WTC11 (cell line): ENCODE data around the gene LMTK2. TPM values are rescaled to one million over a fixed set of nuclear protein-coding genes. Genes with fewer than 3 reads are reported as not detected.

Experiments
- ATAC-seq: fragments of 200-7000 bp; cut with Tn5 transposase; 2 replicates; pipeline ENCODE4 v1.10.0; 2021; ENCODE audit warnings: mild to moderate bottlenecking, moderate library complexity
- CTCF ChIA-PET: fragments of 300-600 bp; sonication (Branson Sonifier 250); formaldehyde crosslinking; loops from one replicate; lab custom pipeline; 2021; ENCODE audit warnings: antibody characterized with exemption; lab: Charles Lee
- POLR2A ChIA-PET: fragments of 350-600 bp; sonication (Branson Sonifier 250); formaldehyde crosslinking; loops from one replicate; lab custom pipeline; 2021; ENCODE audit warnings: antibody characterized with exemption; lab: Charles Lee
- DNase-seq: peaks from one replicate; pipeline ENCODE4 v3.0.0; 2021; ENCODE audit warnings: low spot score
- H3K27ac Mint-ChIP-seq: 2 replicates; pipeline ENCODE4 v1.8.0; 2021; ENCODE audit warnings: mixed read lengths
- H3K27me3 Mint-ChIP-seq: 2 replicates; pipeline ENCODE4 v1.8.0; 2021; ENCODE audit warnings: low read depth, mild to moderate bottlenecking, moderate library complexity, mixed read lengths
- H3K36me3 Mint-ChIP-seq: 2 replicates; pipeline ENCODE4 v1.8.0; 2021; ENCODE audit warnings: mixed read lengths
- H3K4me1 Mint-ChIP-seq: 2 replicates; pipeline ENCODE4 v1.8.0; 2022; ENCODE audit warnings: mixed read lengths
- H3K4me3 Mint-ChIP-seq: 2 replicates; pipeline ENCODE4 v1.8.0; 2021; ENCODE audit warnings: mild to moderate bottlenecking, moderate library complexity, mixed read lengths
- H3K9me3 Mint-ChIP-seq: 2 replicates; pipeline ENCODE4 v1.8.0; 2021; ENCODE audit warnings: mixed read lengths
- AR ChIP-seq: fragments of 250-450 bp; sonication (Bioruptor Pico); IDR thresholded peaks from 2 replicates; pipeline ENCODE4 v1.9.0; 2021; ENCODE audit warnings: mild to moderate bottlenecking
- ATF6 ChIP-seq: sonication (generic); formaldehyde crosslinking; IDR thresholded peaks from 2 replicates; pipeline ENCODE4 v1.8.1; 2023; ENCODE audit warnings: mild to moderate bottlenecking, missing genetic modification reagents
- CBFB ChIP-seq: sonication (generic); formaldehyde crosslinking; IDR thresholded peaks from 2 replicates; pipeline ENCODE4 v1.8.1; 2022; ENCODE audit warnings: mild to moderate bottlenecking, low read depth, missing genetic modification reagents
- CREM ChIP-seq: sonication (generic); formaldehyde crosslinking; IDR thresholded peaks from 2 replicates; pipeline ENCODE4 v1.8.1; 2022; ENCODE audit warnings: mild to moderate bottlenecking, missing genetic modification reagents, moderate library complexity
- ELF4 ChIP-seq: sonication (generic); formaldehyde crosslinking; IDR thresholded peaks from 2 replicates; pipeline ENCODE4 v1.8.1; 2022; ENCODE audit warnings: low read depth, mild to moderate bottlenecking, moderate library complexity, missing genetic modification reagents
- ESRRA ChIP-seq: sonication (generic); formaldehyde crosslinking; IDR thresholded peaks from 2 replicates; pipeline ENCODE4 v1.8.1; 2022; ENCODE audit warnings: mild to moderate bottlenecking, missing genetic modification reagents, borderline replicate concordance
- GRHL2 ChIP-seq: fragments of 250-450 bp; sonication (Bioruptor Pico); IDR thresholded peaks from 2 replicates; pipeline ENCODE4 v1.8.0; 2022; ENCODE audit warnings: mild to moderate bottlenecking, moderate library complexity; ENCODE audit not compliant: insufficient replicate concordance, severe bottlenecking
- HMGXB4 ChIP-seq: sonication (generic); formaldehyde crosslinking; IDR thresholded peaks from 2 replicates; pipeline ENCODE4 v1.8.1; 2023; ENCODE audit warnings: mild to moderate bottlenecking, moderate library complexity, missing genetic modification reagents
- JAZF1 ChIP-seq: fragments of 250-450 bp; sonication (Bioruptor Pico); IDR thresholded peaks from 2 replicates; pipeline ENCODE4 v1.9.0; 2021; ENCODE audit warnings: moderate library complexity, mild to moderate bottlenecking, inconsistent platforms
- NFATC4 ChIP-seq: fragments of 250-450 bp; sonication (Bioruptor Pico); IDR thresholded peaks from 2 replicates; pipeline ENCODE4 v1.9.0; 2021; ENCODE audit warnings: mild to moderate bottlenecking
- NR3C1 ChIP-seq: sonication (generic); formaldehyde crosslinking; conservative IDR thresholded peaks from 2 replicates; pipeline ENCODE4 v1.8.1; 2023; ENCODE audit warnings: low read depth, mild to moderate bottlenecking, missing genetic modification reagents
- SP1 ChIP-seq: sonication (generic); formaldehyde crosslinking; conservative IDR thresholded peaks from 2 replicates; pipeline ENCODE4 v1.8.1; 2022; ENCODE audit warnings: missing genetic modification reagents
- TEAD1 ChIP-seq: sonication (generic); formaldehyde crosslinking; IDR thresholded peaks from 2 replicates; pipeline ENCODE4 v1.8.0; 2022; ENCODE audit warnings: mild to moderate bottlenecking, missing genetic modification reagents
- ZNF317 ChIP-seq: sonication (generic); formaldehyde crosslinking; IDR thresholded peaks from 2 replicates; pipeline ENCODE4 v1.8.1; 2023; ENCODE audit warnings: low read depth, mild to moderate bottlenecking, moderate library complexity, missing genetic modification reagents, borderline replicate concordance
- ZNF396 ChIP-seq: fragments of 250-450 bp; sonication (Bioruptor Pico); IDR thresholded peaks from 2 replicates; pipeline ENCODE4 v1.8.0; 2021; ENCODE audit warnings: mild to moderate bottlenecking, moderate library complexity, borderline replicate concordance
- ZNF423 ChIP-seq: fragments of 250-450 bp; sonication (Bioruptor Pico); IDR thresholded peaks from 2 replicates; pipeline ENCODE4 v2.1.2; 2022; ENCODE audit warnings: mild to moderate bottlenecking, moderate library complexity
- total RNA-seq: library from RNA; stranded (reverse); gene quantifications from 3 replicates; pipeline ENCODE4 v1.2.3, GENCODE V29; 2021
- TF ChIP-seq, protein P1 (sequence below): sonication (generic); formaldehyde crosslinking; IDR thresholded peaks from 2 replicates; pipeline ENCODE4 v1.8.1; 2023; ENCODE audit warnings: mild to moderate bottlenecking, missing genetic modification reagents, moderate library complexity
- TF ChIP-seq, protein P2 (sequence below): sonication (generic); formaldehyde crosslinking; conservative IDR thresholded peaks from 2 replicates; pipeline ENCODE4 v1.8.1; 2022; ENCODE audit warnings: mild to moderate bottlenecking, missing genetic modification reagents

LMTK2 gene
- total RNA-seq, 1 experiment from 2014 or later: 24.3 TPM

- TF ChIP-seq HMGXB4 (CRISPR knock-in tag) (no peak), SP1 (CRISPR knock-in tag) (no peak), GRHL2 (CRISPR knock-in tag) (no peak), NR3C1 (CRISPR knock-in tag) (no peak)
- TF ChIP-seq, protein P1, sequence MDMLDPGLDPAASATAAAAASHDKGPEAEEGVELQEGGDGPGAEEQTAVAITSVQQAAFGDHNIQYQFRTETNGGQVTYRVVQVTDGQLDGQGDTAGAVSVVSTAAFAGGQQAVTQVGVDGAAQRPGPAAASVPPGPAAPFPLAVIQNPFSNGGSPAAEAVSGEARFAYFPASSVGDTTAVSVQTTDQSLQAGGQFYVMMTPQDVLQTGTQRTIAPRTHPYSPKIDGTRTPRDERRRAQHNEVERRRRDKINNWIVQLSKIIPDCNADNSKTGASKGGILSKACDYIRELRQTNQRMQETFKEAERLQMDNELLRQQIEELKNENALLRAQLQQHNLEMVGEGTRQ (CRISPR knock-in tag): no peak
Observed at GRCh38 chr7:98196706-98197605, 90.3 kb downstream of the LMTK2 start (continued).

GRCh38 chr7:98199131-98199530, 92.5 kb downstream of the LMTK2 start:
- no peaks in the 10 kb centered on the region for H3K27me3 Mint-ChIP-seq
- no peaks in the 10 kb centered on the region for H3K9me3 Mint-ChIP-seq
- H3K36me3 Mint-ChIP-seq: peaks cover 2% of the 10 kb centered on the region; the same call in 1 of the 2 replicates
- CTCF ChIA-PET: interaction anchor here (0.6 to 2.3 kb wide), 3 partner anchors 58 to 186 kb away, joined by 3 to 12 read pairs (median 5); no protein-coding TSS in a partner anchor
- no peak overlapping the region for H3K4me3 Mint-ChIP-seq
- ATAC-seq (no peak), DNase-seq (no peak)
- H3K4me1 Mint-ChIP-seq: no peaks in the 10 kb centered on the region
- no peak overlapping the region for H3K27ac Mint-ChIP-seq
- POLR2A ChIA-PET: no interaction called here
- no peak for TF ChIP-seq CBFB (CRISPR knock-in tag)
- TF ChIP-seq ZNF396: no peak
- TF ChIP-seq ESRRA (CRISPR knock-in tag): no peak
- TF ChIP-seq ELF4 (CRISPR knock-in tag): no peak
- TF ChIP-seq JAZF1 (CRISPR knock-in tag): no peak
- no peak for TF ChIP-seq ZNF423
- no peak for TF ChIP-seq ZNF317 (CRISPR knock-in tag)
- TF ChIP-seq ATF6 (CRISPR knock-in tag): no peak
- TF ChIP-seq TEAD1 (CRISPR knock-in tag): no peak
- TF ChIP-seq CREM (CRISPR knock-in tag): no peak
- no peak for TF ChIP-seq NFATC4 (CRISPR knock-in tag)

DNA sequence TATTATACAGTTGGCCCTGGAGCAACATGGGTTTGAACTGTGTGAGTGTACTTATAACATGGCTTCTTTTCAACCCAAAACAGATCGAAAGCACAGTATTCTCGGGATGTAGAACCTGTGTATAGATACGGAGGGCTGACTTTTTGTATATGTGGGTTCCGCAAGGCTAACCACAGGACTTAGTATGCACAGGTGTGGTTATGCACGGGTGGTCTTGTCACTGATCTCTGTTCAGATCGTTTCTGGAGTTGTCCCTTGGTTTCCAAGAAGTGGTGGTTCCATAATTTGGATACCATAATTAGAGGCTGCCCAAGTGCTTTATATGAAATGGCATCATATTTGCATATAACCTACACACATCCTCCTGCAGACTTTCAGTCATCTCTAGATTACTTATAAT, 93.7 kb downstream of the LMTK2 start:
- Mint-ChIP-seq H3K9me3 (no peaks in the 10 kb centered on the region), H3K4me1 (no peaks in the 10 kb centered on the region), H3K4me3 (no peak overlapping the region), H3K27me3 (no peaks in the 10 kb centered on the region), H3K27ac (no peak overlapping the region), H3K36me3 (no peaks in the 10 kb centered on the region; the same call in 1 of the 2 replicates)
- CTCF ChIA-PET: interaction anchor here (1.6 kb wide), 1 partner anchor 34 kb away, joined by 4 read pairs; no protein-coding TSS in a partner anchor
- DNase-seq (no peak), ATAC-seq (no peak)
- no peak for TF ChIP-seq NFATC4 (CRISPR knock-in tag)
- TF ChIP-seq, protein P2, sequence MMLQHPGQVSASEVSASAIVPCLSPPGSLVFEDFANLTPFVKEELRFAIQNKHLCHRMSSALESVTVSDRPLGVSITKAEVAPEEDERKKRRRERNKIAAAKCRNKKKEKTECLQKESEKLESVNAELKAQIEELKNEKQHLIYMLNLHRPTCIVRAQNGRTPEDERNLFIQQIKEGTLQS (CRISPR knock-in tag): no peak
- TF ChIP-seq AR (CRISPR knock-in tag): no peak
- POLR2A ChIA-PET: no interaction called here
